ENCODE data around the gene VPS39. TPM values are rescaled to one million over a fixed set of nuclear protein-coding genes. Genes with fewer than 3 reads are reported as not detected.

Gene VPS39
- total and polyA plus RNA-seq, 2 donors (not counting 3 experiments of a cell fraction or from before 2014, with no cell fraction given): 56.5 to 56.7 TPM

DNA sequence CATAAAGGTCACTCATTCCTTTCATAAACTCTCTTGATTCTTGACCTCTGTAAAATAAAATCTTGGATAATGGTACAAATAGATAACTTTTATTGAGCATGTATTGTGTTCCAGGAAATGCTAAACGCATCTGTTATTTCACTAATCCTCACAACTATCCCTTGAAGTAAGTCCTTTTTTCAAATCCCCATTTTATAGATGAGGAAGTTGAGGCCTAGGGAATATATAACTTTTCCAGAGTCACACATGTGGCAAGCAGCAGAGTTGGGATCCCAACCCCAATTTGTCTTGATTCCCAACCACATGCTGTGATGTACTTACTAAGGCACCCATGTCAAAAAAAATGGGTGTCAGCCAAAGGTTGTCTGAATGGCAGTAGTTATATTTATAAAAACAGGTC lies 6.3 kb downstream of the VPS39 start:
- no peak overlapping the region for H3K4me3 ChIP-seq (replicated peaks in 1 of 3; ENCODE audit: insufficient read depth in 1 of 3, low read depth in 1 of 3, low read length in 3 of 3)
- FAIRE-seq: no peak

More for the DNA sequence above, 6.3 kb downstream of the VPS39 start:
- H3K36me3 ChIP-seq (ENCODE audit: control insufficient read depth in 2 of 2, extremely low read depth in 1 of 2, insufficient read depth in 2 of 2, low read length in 2 of 2): peaks cover 3 to 6% of the 10 kb centered on the region in 2 experiments
- H3K27me3 ChIP-seq (ENCODE audit: control insufficient read depth in 2 of 2, insufficient read depth in 2 of 2, low read length in 2 of 2): no peaks in the 10 kb centered on the region
- intact Hi-C loops (cut with micrococcal nuclease) (no loop called here), dilution Hi-C loops (cut with MboI; ENCODE audit: extremely low pct_ligation_motif_present, low sequenced_read_pairs) (no loop called here)
- H3K79me2 ChIP-seq (ENCODE audit: control insufficient read depth, insufficient read depth, low read length): peaks cover 10% of the 10 kb centered on the region
- DNase-seq (ENCODE audit: low read depth, low spot score): no peak
- H3K9ac ChIP-seq (replicated peaks; ENCODE audit: extremely low read depth, insufficient read depth, low read length): no peak overlapping the region
- ChIA-PET CTCF (no interaction called here), POLR2A (no interaction called here)
- no peak overlapping the region for H2AFZ ChIP-seq (ENCODE audit: low read depth, low read length)
- BruUV-seq (replicated peaks): no TSS peak
- H4K20me1 ChIP-seq (replicated peaks; ENCODE audit: control insufficient read depth, extremely low read depth, insufficient read depth, low read length): no peaks in the 10 kb centered on the region
- H3K27ac ChIP-seq (ENCODE audit: insufficient read depth, low read depth, low read length): no peak overlapping the region
- H3K9me3 ChIP-seq (replicated peaks; ENCODE audit: control insufficient read depth, insufficient read depth, low read length): no peaks in the 10 kb centered on the region
- H3K4me2 ChIP-seq (ENCODE audit: insufficient read depth, low read length): no peak overlapping the region
- H3K4me1 ChIP-seq (ENCODE audit: control insufficient read depth, extremely low read depth, insufficient read depth, low read length): peaks cover under 1% of the 10 kb centered on the region
- H3K9me1 ChIP-seq (replicated peaks; ENCODE audit: control insufficient read depth, extremely low read depth, insufficient read depth, low read length): no peaks in the 10 kb centered on the region
- TF ChIP-seq FOS (IDR thresholded peaks at IDR 0.05; ENCODE audit: borderline replicate concordance, insufficient read depth, low read length) (no peak), MYC (IDR thresholded peaks at IDR 0.05; ENCODE audit: low read depth, low read length) (no peak), GATA2 (IDR thresholded peaks at IDR 0.05; ENCODE audit: insufficient read depth, insufficient read length, low read depth, low read length) (no peak), POLR2A (IDR thresholded peaks at IDR 0.05; ENCODE audit: low read depth, low read length) (no peak), EZH2 (IDR thresholded peaks at IDR 0.05; ENCODE audit: borderline replicate concordance, low read depth, low read length, severe bottlenecking) (no peak), JUN (IDR thresholded peaks at IDR 0.05; ENCODE audit: borderline replicate concordance, insufficient read depth, insufficient read length, low read depth) (no peak), POLR2AphosphoS5 (IDR thresholded peaks at IDR 0.05; ENCODE audit: insufficient read depth, low read depth, low read length) (no peak)
- TF ChIP-seq, protein P1, sequence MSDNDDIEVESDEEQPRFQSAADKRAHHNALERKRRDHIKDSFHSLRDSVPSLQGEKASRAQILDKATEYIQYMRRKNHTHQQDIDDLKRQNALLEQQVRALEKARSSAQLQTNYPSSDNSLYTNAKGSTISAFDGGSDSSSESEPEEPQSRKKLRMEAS (IDR thresholded peaks at IDR 0.05; ENCODE audit: insufficient read depth, insufficient read length): no peak
- TF ChIP-seq, protein P2, sequence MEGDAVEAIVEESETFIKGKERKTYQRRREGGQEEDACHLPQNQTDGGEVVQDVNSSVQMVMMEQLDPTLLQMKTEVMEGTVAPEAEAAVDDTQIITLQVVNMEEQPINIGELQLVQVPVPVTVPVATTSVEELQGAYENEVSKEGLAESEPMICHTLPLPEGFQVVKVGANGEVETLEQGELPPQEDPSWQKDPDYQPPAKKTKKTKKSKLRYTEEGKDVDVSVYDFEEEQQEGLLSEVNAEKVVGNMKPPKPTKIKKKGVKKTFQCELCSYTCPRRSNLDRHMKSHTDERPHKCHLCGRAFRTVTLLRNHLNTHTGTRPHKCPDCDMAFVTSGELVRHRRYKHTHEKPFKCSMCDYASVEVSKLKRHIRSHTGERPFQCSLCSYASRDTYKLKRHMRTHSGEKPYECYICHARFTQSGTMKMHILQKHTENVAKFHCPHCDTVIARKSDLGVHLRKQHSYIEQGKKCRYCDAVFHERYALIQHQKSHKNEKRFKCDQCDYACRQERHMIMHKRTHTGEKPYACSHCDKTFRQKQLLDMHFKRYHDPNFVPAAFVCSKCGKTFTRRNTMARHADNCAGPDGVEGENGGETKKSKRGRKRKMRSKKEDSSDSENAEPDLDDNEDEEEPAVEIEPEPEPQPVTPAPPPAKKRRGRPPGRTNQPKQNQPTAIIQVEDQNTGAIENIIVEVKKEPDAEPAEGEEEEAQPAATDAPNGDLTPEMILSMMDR (IDR thresholded peaks at IDR 0.05; ENCODE audit: extremely low read depth in 1 of 2, insufficient read depth in 1 of 2, low read depth in 1 of 2, low read length in 2 of 2): no peak
